Mucosa of rectum (tissue), 2 donors: ENCODE measurements around the gene LHFPL3.

ENCODE experiments used
- H3K27ac ChIP-seq, 2 donors: one replicate each; pipeline ENCODE4 v1.7.0; 2013; ENCODE audit warnings: inconsistent platforms in 2 of 2, low read depth in 2 of 2, low read length in 2 of 2
- H3K27me3 ChIP-seq, 2 donors: one replicate each; pipeline ENCODE4 v1.7.0; 2013; ENCODE audit warnings: low read length in 2 of 2; ENCODE audit not compliant: control insufficient read depth in 2 of 2, insufficient read depth in 2 of 2
- H3K36me3 ChIP-seq, 2 donors: one replicate each; pipeline ENCODE4 v1.7.0; 2013; ENCODE audit warnings: low read length in 2 of 2; ENCODE audit not compliant: control insufficient read depth in 2 of 2, insufficient read depth in 2 of 2
- H3K4me1 ChIP-seq, 2 donors: one replicate each; pipeline ENCODE4 v1.7.0; 2013; ENCODE audit warnings: low read length in 2 of 2, mild to moderate bottlenecking in 1 of 2; ENCODE audit not compliant: control insufficient read depth in 2 of 2, insufficient read depth in 2 of 2
- H3K4me3 ChIP-seq, 2 donors: one replicate each; pipeline ENCODE4 v1.7.0; 2013; ENCODE audit warnings: low read length in 2 of 2
- H3K9ac ChIP-seq, 2 donors: one replicate each; pipeline ENCODE4 v1.7.0; 2013; ENCODE audit warnings: low read length in 2 of 2, low read depth in 1 of 2, mild to moderate bottlenecking in 1 of 2
- H3K9me3 ChIP-seq, 2 donors: one replicate each; pipeline ENCODE4 v1.7.0; 2013; ENCODE audit warnings: low read length in 2 of 2; ENCODE audit not compliant: control insufficient read depth in 2 of 2
- donor health status: healthy.
- donor health status: Normal muscosa, but diverticular disease.

LHFPL3 gene

GRCh38 chr7:104366390-104366789, 38.0 kb downstream of the LHFPL3 start:
- H3K4me3 ChIP-seq, result no peak overlapping the region

GRCh38 chr7:104367926-104368325, 39.5 kb downstream of the LHFPL3 start:
- no peak overlapping the region for H3K9ac ChIP-seq
- H3K4me1 ChIP-seq, result no peaks in the 10 kb centered on the region
- H3K27ac ChIP-seq, result no peak overlapping the region
- no peaks in the 10 kb centered on the region for H3K27me3 ChIP-seq
- no peaks in the 10 kb centered on the region for H3K9me3 ChIP-seq
- no peaks in the 10 kb centered on the region for H3K36me3 ChIP-seq
- no peak overlapping the region for H3K4me3 ChIP-seq

More at GRCh38 chr7:104366390-104366789, 38.0 kb downstream of the LHFPL3 start:
- Histone ChIP-seq H3K9me3 (no peaks in the 10 kb centered on the region), H3K9ac (no peak overlapping the region), H3K4me1 (no peaks in the 10 kb centered on the region), H3K27me3 (no peaks in the 10 kb centered on the region), H3K27ac (no peak overlapping the region), H3K36me3 (no peaks in the 10 kb centered on the region)

- Histone ChIP-seq H3K9ac (no peak overlapping the region), H3K4me1 (no peaks in the 10 kb centered on the region), H3K9me3 (no peaks in the 10 kb centered on the region), H3K27me3 (no peaks in the 10 kb centered on the region), H3K4me3 (no peak overlapping the region), H3K27ac (no peak overlapping the region), H3K36me3 (no peaks in the 10 kb centered on the region)
Observed at GRCh38 chr7:104371216-104371979, 43.0 kb downstream of the LHFPL3 start.

GRCh38 chr7:104371980-104372357, 43.6 kb downstream of the LHFPL3 start:
- no peak overlapping the region for H3K9ac ChIP-seq
- H3K36me3 ChIP-seq, result no peaks in the 10 kb centered on the region
- H3K4me3 ChIP-seq, result no peak overlapping the region
- no peak overlapping the region for H3K27ac ChIP-seq
- no peaks in the 10 kb centered on the region for H3K4me1 ChIP-seq
- H3K27me3 ChIP-seq, result no peaks in the 10 kb centered on the region
- no peaks in the 10 kb centered on the region for H3K9me3 ChIP-seq

GRCh38 chr7:104382616-104383015, 54.2 kb downstream of the LHFPL3 start:
- Histone ChIP-seq H3K9ac (no peak overlapping the region), H3K4me3 (no peak overlapping the region), H3K9me3 (no peaks in the 10 kb centered on the region), H3K4me1 (no peaks in the 10 kb centered on the region), H3K27ac (no peak overlapping the region), H3K27me3 (no peaks in the 10 kb centered on the region), H3K36me3 (no peaks in the 10 kb centered on the region)

- Histone ChIP-seq H3K9me3 (no peaks in the 10 kb centered on the region), H3K4me1 (no peaks in the 10 kb centered on the region), H3K4me3 (no peak overlapping the region), H3K9ac (no peak overlapping the region), H3K36me3 (no peaks in the 10 kb centered on the region), H3K27me3 (no peaks in the 10 kb centered on the region), H3K27ac (no peak overlapping the region)
Observed at GRCh38 chr7:104386943-104387342, 58.5 kb downstream of the LHFPL3 start.

- no peak overlapping the region for H3K27ac ChIP-seq
- H3K4me1 ChIP-seq, result no peaks in the 10 kb centered on the region
- no peak overlapping the region for H3K9ac ChIP-seq
- H3K36me3 ChIP-seq, result no peaks in the 10 kb centered on the region
- H3K4me3 ChIP-seq, result no peak overlapping the region
- no peaks in the 10 kb centered on the region for H3K27me3 ChIP-seq
- H3K9me3 ChIP-seq, result no peaks in the 10 kb centered on the region
Observed at GRCh38 chr7:104388222-104388621, 59.8 kb downstream of the LHFPL3 start.

GRCh38 chr7:104395162-104395561, 66.8 kb downstream of the LHFPL3 start:
- Histone ChIP-seq H3K36me3 (no peaks in the 10 kb centered on the region), H3K4me1 (peaks cover 0 to 4% of the 10 kb centered on the region in 2 donors), H3K27me3 (no peaks in the 10 kb centered on the region), H3K4me3 (no peak overlapping the region), H3K9me3 (no peaks in the 10 kb centered on the region), H3K27ac (no peak overlapping the region), H3K9ac (no peak overlapping the region)

GRCh38 chr7:104397442-104397841, 69.0 kb downstream of the LHFPL3 start:
- H3K9me3 ChIP-seq, result no peaks in the 10 kb centered on the region
- no peak overlapping the region for H3K27ac ChIP-seq
- no peaks in the 10 kb centered on the region for H3K27me3 ChIP-seq
- peaks cover 0 to 4% of the 10 kb centered on the region in 2 donors for H3K4me1 ChIP-seq
- no peak overlapping the region for H3K4me3 ChIP-seq
- H3K9ac ChIP-seq, result no peak overlapping the region
- H3K36me3 ChIP-seq, result no peaks in the 10 kb centered on the region

GRCh38 chr7:104408371-104408770, 80.0 kb downstream of the LHFPL3 start:
- H3K27me3 ChIP-seq, result peaks cover 0 to 2% of the 10 kb centered on the region in 2 donors
- H3K4me1 ChIP-seq, result no peaks in the 10 kb centered on the region
- H3K9me3 ChIP-seq, result no peaks in the 10 kb centered on the region
- no peak overlapping the region for H3K4me3 ChIP-seq
- H3K9ac ChIP-seq, result no peak overlapping the region
- H3K36me3 ChIP-seq, result no peaks in the 10 kb centered on the region
- no peak overlapping the region for H3K27ac ChIP-seq
